Kidney glomerular epithelial cell (primary cell): Measurements from ENCODE around the gene CEP131.
A peak's percentile ranks its signal among the peaks of the same experiment; 100 is the strongest.

ENCODE experiments used
- DNase-seq: peaks from one replicate; lab custom pipeline; 2025; lab: John Stamatoyannopoulos, UW

CEP131 gene

GRCh38 chr17:81222906-81223761 lies at the start of gene CEP131:
TSS of gene CEP131 (minus strand) at chr17:81222965. CDS start at chr17:81220056, 2,909 bp downstream.
- DNase-seq, result peak; percentile 92

- no peak for DNase-seq
These were observed 48.5 kb upstream of the CEP131 start for GRCh38 chr17:81271226-81271625.

- no peak for DNase-seq
These were observed 47.5 kb upstream of the CEP131 start for GRCh38 chr17:81270279-81270678.

- DNase-seq, result no peak
These were observed 44.8 kb upstream of the CEP131 start for GRCh38 chr17:81267390-81268067.

- DNase-seq, result no peak
These were observed 42.8 kb upstream of the CEP131 start for GRCh38 chr17:81265576-81265975.

GRCh38 chr17:81264640-81265039 lies 41.9 kb upstream of the CEP131 start:
- DNase-seq, result no peak

GRCh38 chr17:81263371-81264181 lies 40.8 kb upstream of the CEP131 start:
- DNase-seq, result no peak

GRCh38 chr17:81261582-81262336 lies 39.0 kb upstream of the CEP131 start:
- no peak for DNase-seq

GRCh38 chr17:81261096-81261495 lies 38.3 kb upstream of the CEP131 start:
- DNase-seq, result no peak

- no peak for DNase-seq
These were observed 37.9 kb upstream of the CEP131 start for GRCh38 chr17:81260641-81261040.

GRCh38 chr17:81260171-81260570 lies 37.4 kb upstream of the CEP131 start:
- DNase-seq, result no peak

- no peak for DNase-seq
These were observed 36.4 kb upstream of the CEP131 start for GRCh38 chr17:81259058-81259605.

GRCh38 chr17:81258292-81258691 lies 35.5 kb upstream of the CEP131 start:
- DNase-seq, result no peak

- no peak for DNase-seq
These were observed 34.8 kb upstream of the CEP131 start for GRCh38 chr17:81257533-81257932.

GRCh38 chr17:81256616-81257015 lies 33.9 kb upstream of the CEP131 start:
- DNase-seq, result peak; percentile 60

- peak; percentile 49 for DNase-seq
These were observed 32.4 kb upstream of the CEP131 start for GRCh38 chr17:81254955-81255717.

GRCh38 chr17:81253358-81254131 lies 30.8 kb upstream of the CEP131 start:
- peak; percentile 36 for DNase-seq

GRCh38 chr17:81252987-81253329 lies 30.2 kb upstream of the CEP131 start:
- DNase-seq, result no peak

- DNase-seq, result no peak
These were observed 29.7 kb upstream of the CEP131 start for GRCh38 chr17:81252326-81252986.
